PC-9 (cell line): ENCODE results near the gene ELF3. TPM values are rescaled to one million over a fixed set of nuclear protein-coding genes. Genes with fewer than 3 reads are reported as not detected.
A peak's percentile ranks its signal among the peaks of the same experiment; 100 is the strongest.

Experiments used
- BruUV-seq: library from RNA; stranded (reverse); fragments of 400-500 nt; replicated peaks from 2 replicates; lab custom pipeline; 2021; lab: Mats Ljungman, UMichigan
- CTCF ChIA-PET: fragments of 300-600 bp; sonication (Branson Sonifier 250); formaldehyde crosslinking; loops from one replicate; lab custom pipeline; 2022; ENCODE audit warnings: antibody characterized with exemption; lab: Charles Lee
- POLR2A ChIA-PET: fragments of 300-600 bp; sonication (Branson Sonifier 250); formaldehyde crosslinking; loops from one replicate; lab custom pipeline; 2022; ENCODE audit warnings: antibody characterized with exemption; ENCODE audit not compliant: unreplicated experiment; lab: Charles Lee
- DNase-seq, 2 experiments: peaks; one replicate each; pipeline versions ENCODE4 v3.0.0 to v3.0.0-alpha.2; 2015 to 2022; ENCODE audit warnings: mixed read lengths in 1 of 2
- H2AFZ ChIP-seq: fragments of 200-600 bp; sonication (generic); 2 replicates; pipeline ENCODE4 v1.8.1; 2017; ENCODE audit warnings: antibody characterized with exemption
- H3F3A ChIP-seq: fragments of 200-600 bp; sonication (generic); 2 replicates; pipeline ENCODE4 v1.8.1; 2017; ENCODE audit warnings: antibody characterized with exemption, mild to moderate bottlenecking, low read depth; ENCODE audit not compliant: insufficient read depth
- H3K27ac ChIP-seq: fragments of 200-600 bp; sonication (generic); 2 replicates; pipeline ENCODE4 v1.6.1; 2016; ENCODE audit warnings: mixed run types
- H3K27me3 ChIP-seq: fragments of 200-600 bp; sonication (generic); 2 replicates; pipeline ENCODE4 v1.6.1; 2016; ENCODE audit warnings: low read depth, mixed run types; ENCODE audit not compliant: insufficient read depth
- H3K36me3 ChIP-seq: fragments of 200-600 bp; sonication (generic); 2 replicates; pipeline ENCODE4 v1.6.1; 2016; ENCODE audit warnings: low read depth, mixed run types
- H3K4me1 ChIP-seq: fragments of 200-600 bp; sonication (generic); replicated peaks from 2 replicates; pipeline ENCODE4 v1.6.1; 2016; ENCODE audit warnings: mixed run types; ENCODE audit not compliant: insufficient read depth
- H3K4me2 ChIP-seq: fragments of 200-600 bp; sonication (generic); 2 replicates; pipeline ENCODE4 v1.6.1; 2017; ENCODE audit warnings: mixed run types
- H3K4me3 ChIP-seq: fragments of 200-600 bp; sonication (generic); 2 replicates; pipeline ENCODE4 v1.6.1; 2016; ENCODE audit warnings: mixed run types
- H3K79me2 ChIP-seq: fragments of 200-600 bp; sonication (generic); 2 replicates; pipeline ENCODE4 v1.6.1; 2017; ENCODE audit warnings: low read depth, mixed run types
- H3K9me2 ChIP-seq: fragments of 200-600 bp; sonication (generic); 2 replicates; pipeline ENCODE4 v1.8.1; 2017; ENCODE audit warnings: mild to moderate bottlenecking; ENCODE audit not compliant: insufficient read depth
- H3K9me3 ChIP-seq: fragments of 200-600 bp; sonication (generic); 2 replicates; pipeline ENCODE4 v1.8.1; 2016; ENCODE audit warnings: low read depth; ENCODE audit not compliant: insufficient read depth
- H4K20me1 ChIP-seq: fragments of 200-600 bp; sonication (generic); 2 replicates; pipeline ENCODE4 v1.8.1; 2017; ENCODE audit not compliant: insufficient read depth
- CTCF ChIP-seq: fragments of 200-600 bp; sonication (generic); conservative IDR thresholded peaks from 2 replicates; pipeline ENCODE4 v1.6.1; 2017; ENCODE audit warnings: mixed run types, antibody characterized with exemption, mild to moderate bottlenecking, moderate library complexity
- EZH2 ChIP-seq: fragments of 200-600 bp; sonication (generic); IDR thresholded peaks from 2 replicates; pipeline ENCODE4 v1.8.0; 2017; ENCODE audit warnings: antibody characterized with exemption, low read depth
- intact Hi-C: fragments of 100-400 bp; cut with micrococcal nuclease; formaldehyde crosslinking; loops from one replicate; pipeline ENCODE4 v1.10.0; 2022; ENCODE audit not compliant: unreplicated experiment
- total RNA-seq: library from RNA; stranded (reverse); gene quantifications from 2 replicates; pipeline ENCODE4 v1.2.3, GENCODE V29; 2021

Gene ELF3
- total RNA-seq, 1 experiment from 2014 or later = 295 TPM

GRCh38 chr1:202031796-202032195, 21.4 kb downstream of the ELF3 start:
- no TSS peak for BruUV-seq

GRCh38 chr1:202034149-202034682, 23.8 kb downstream of the ELF3 start:
- peak overlapping the region; percentile 77 for H3K4me2 ChIP-seq
- H3K27ac ChIP-seq = peak overlapping the region; percentile 89
- peak overlapping the region; percentile 26; the same call in 1 of the 2 replicates for H3K4me3 ChIP-seq
- H2AFZ ChIP-seq = no peak overlapping the region
- POLR2A ChIA-PET = interaction anchor here (0.7 to 2.0 kb wide), 12 partner anchors 13 to 79 kb away, joined by 3 to 60 read pairs (median 23); partner anchors contain the start of gene ELF3
- CTCF ChIA-PET = interaction anchor here (0.6 to 1.4 kb wide), 6 partner anchors 12 to 79 kb away, joined by 3 to 10 read pairs (median 4); partner anchors contain the start of gene ELF3
- H4K20me1 ChIP-seq = no peaks in the 10 kb centered on the region
- TSS peak; percentile 94 for BruUV-seq
- intact Hi-C loops = loop anchor here (1.0 kb wide), 4 partner anchors 11 to 24 kb away; partner anchors contain the start of gene ELF3
- peaks cover 40% of the 10 kb centered on the region for H3F3A ChIP-seq
- H3K4me1 ChIP-seq = peaks cover 74% of the 10 kb centered on the region
- H3K79me2 ChIP-seq = no peaks in the 10 kb centered on the region
- TF ChIP-seq CTCF (no peak), EZH2 (no peak)
- H3K27me3 ChIP-seq = no peaks in the 10 kb centered on the region
- H3K36me3 ChIP-seq = no peaks in the 10 kb centered on the region
- DNase-seq = no peak
- no peaks in the 10 kb centered on the region for H3K9me3 ChIP-seq
- no peaks in the 10 kb centered on the region for H3K9me2 ChIP-seq

More at GRCh38 chr1:202031796-202032195, 21.4 kb downstream of the ELF3 start:
- peaks cover 45% of the 10 kb centered on the region for H3F3A ChIP-seq
- intact Hi-C loops = no loop called here
- no peaks in the 10 kb centered on the region for H3K9me2 ChIP-seq
- H3K27ac ChIP-seq = no peak overlapping the region
- ChIA-PET CTCF (no interaction called here), POLR2A (interaction anchor here (1.0 to 1.1 kb wide), 2 partner anchors 15 to 22 kb away, joined by 3 to 4 read pairs; partner anchors contain the start of gene ELF3)
- H3K4me2 ChIP-seq = no peak overlapping the region
- no peak overlapping the region for H3K4me3 ChIP-seq
- no peak overlapping the region for H2AFZ ChIP-seq
- DNase-seq = no peak
- no peaks in the 10 kb centered on the region for H3K36me3 ChIP-seq
- H4K20me1 ChIP-seq = no peaks in the 10 kb centered on the region
- H3K4me1 ChIP-seq = peaks cover 74% of the 10 kb centered on the region
- H3K27me3 ChIP-seq = no peaks in the 10 kb centered on the region
- TF ChIP-seq EZH2 = no peak
- no peak for TF ChIP-seq CTCF
- no peaks in the 10 kb centered on the region for H3K9me3 ChIP-seq
- H3K79me2 ChIP-seq = no peaks in the 10 kb centered on the region

- Histone ChIP-seq H3K4me2 (peak overlapping the region; percentile 77), H3K79me2 (no peaks in the 10 kb centered on the region), H3K36me3 (no peaks in the 10 kb centered on the region), H4K20me1 (no peaks in the 10 kb centered on the region), H3K9me2 (no peaks in the 10 kb centered on the region), H2AFZ (no peak overlapping the region), H3K4me1 (peaks cover 68% of the 10 kb centered on the region), H3F3A (peaks cover 33% of the 10 kb centered on the region), H3K27ac (peak overlapping the region; percentile 89), H3K4me3 (peak overlapping the region; percentile 26; the same call in 1 of the 2 replicates), H3K27me3 (no peaks in the 10 kb centered on the region), H3K9me3 (no peaks in the 10 kb centered on the region)
- POLR2A ChIA-PET = interaction anchor here (0.7 to 2.0 kb wide), 13 partner anchors 12 to 79 kb away, joined by 3 to 60 read pairs (median 16); partner anchors contain the start of gene ELF3
- intact Hi-C loops = loop anchor here (1.0 kb wide), 6 partner anchors 11 to 71 kb away; partner anchors contain the start of gene ELF3
- CTCF ChIA-PET = interaction anchor here (0.6 to 1.4 kb wide), 6 partner anchors 11 to 78 kb away, joined by 3 to 10 read pairs (median 4); partner anchors contain the start of gene ELF3
- BruUV-seq = no TSS peak
- no peak for TF ChIP-seq EZH2
- no peak for TF ChIP-seq CTCF
- peak; percentile 98 for DNase-seq
Observed at GRCh38 chr1:202034683-202035462, 24.5 kb downstream of the ELF3 start.
